HepG2 (cell line): ENCODE measurements around the gene DDX39B. TPM values are rescaled to one million over a fixed set of nuclear protein-coding genes. Genes with fewer than 3 reads are reported as not detected.
A peak's percentile ranks its signal among the peaks of the same experiment; 100 is the strongest.

Experiments
- CREB3 ChIP-seq: sonication (generic); formaldehyde crosslinking; IDR thresholded peaks from 2 replicates; pipeline ENCODE4 v1.5.0; 2020; ENCODE audit warnings: missing genetic modification reagents
- GATAD2A ChIP-seq: IDR thresholded peaks from 2 replicates; pipeline ENCODE4 v1.6.1; 2016
- IKZF5 ChIP-seq: IDR thresholded peaks from 2 replicates; pipeline ENCODE4 v1.6.1; 2018; ENCODE audit warnings: missing genetic modification reagents, mild to moderate bottlenecking, missing compliant biosample characterization
- JUN ChIP-seq: sonication (generic); formaldehyde crosslinking; IDR thresholded peaks from 2 replicates; pipeline ENCODE4 v1.4.0; 2020; ENCODE audit warnings: mild to moderate bottlenecking, missing genetic modification reagents
- MAZ ChIP-seq, 2 experiments: sonication (generic) in 1 of 2; formaldehyde crosslinking in 1 of 2; IDR thresholded peaks; 2 replicates each; pipeline versions ENCODE4 v1.5.0 to v1.6.1; 2012 to 2020; ENCODE audit warnings: low read depth in 2 of 2, mild to moderate bottlenecking in 2 of 2, borderline replicate concordance in 1 of 2, improper control_type of control experiment in 1 of 2, low read length in 1 of 2, missing genetic modification reagents in 1 of 2, moderate library complexity in 1 of 2
- SAFB2 ChIP-seq: sonication (generic); formaldehyde crosslinking; IDR thresholded peaks from 2 replicates; pipeline ENCODE4 v1.5.1; 2020; ENCODE audit warnings: missing genetic modification reagents, low read depth, mild to moderate bottlenecking, borderline replicate concordance
- SCMH1 ChIP-seq: sonication (generic); formaldehyde crosslinking; IDR thresholded peaks from 2 replicates; pipeline ENCODE4 v1.9.0; 2021; ENCODE audit warnings: missing genetic modification reagents, mild to moderate bottlenecking, borderline replicate concordance
- SNAPC2 ChIP-seq: sonication (generic); formaldehyde crosslinking; IDR thresholded peaks from 2 replicates; pipeline ENCODE4 v1.8.1; 2022; ENCODE audit warnings: mild to moderate bottlenecking, missing genetic modification reagents
- TAF1 ChIP-seq: sonication (generic); formaldehyde crosslinking; IDR thresholded peaks from 2 replicates; pipeline ENCODE4 v1.4.0; 2020; ENCODE audit warnings: missing genetic modification reagents
- ZBTB14 ChIP-seq: sonication (generic); formaldehyde crosslinking; IDR thresholded peaks from 2 replicates; pipeline ENCODE4 v1.4.0; 2020; ENCODE audit warnings: missing genetic modification reagents
- ZNF101 ChIP-seq: sonication (generic); formaldehyde crosslinking; IDR thresholded peaks from 2 replicates; pipeline ENCODE4 v1.4.0; 2020; ENCODE audit warnings: mild to moderate bottlenecking, low read depth, missing genetic modification reagents, borderline replicate concordance
- ZNF205 ChIP-seq: IDR thresholded peaks from 2 replicates; pipeline ENCODE4 v1.6.1; 2018; ENCODE audit warnings: missing biosample characterization, missing genetic modification reagents
- ZNF337 ChIP-seq: sonication (generic); formaldehyde crosslinking; IDR thresholded peaks from 2 replicates; pipeline ENCODE4 v1.5.1; 2020; ENCODE audit warnings: missing genetic modification reagents, low read depth, mild to moderate bottlenecking, borderline replicate concordance
- ZNF580 ChIP-seq: IDR thresholded peaks from 2 replicates; pipeline ENCODE4 v1.6.1; 2016; ENCODE audit warnings: low read depth, borderline replicate concordance
- ZNF598 ChIP-seq: sonication (generic); formaldehyde crosslinking; IDR thresholded peaks from 2 replicates; pipeline ENCODE4 v1.5.1; 2020; ENCODE audit warnings: mild to moderate bottlenecking, missing genetic modification reagents, borderline replicate concordance
- ZNF75D ChIP-seq: sonication (generic); formaldehyde crosslinking; IDR thresholded peaks from 2 replicates; pipeline ENCODE4 v1.8.1; 2023; ENCODE audit warnings: missing genetic modification reagents, mild to moderate bottlenecking, borderline replicate concordance
- polyA plus RNA-seq, 8 experiments: library from polyadenylated mRNA; depleted of rRNA in 3 of 8; stranded (reverse) in 7 of 8; unstranded in 1 of 8; fragments of >200 nt; fragmentation: Illumina TruSeq in 4 of 8; extraction: Trizol in 4 of 8; gene quantifications; 2 replicates each; pipeline versions ENCODE4 v1.2.1 to v1.2.3, GENCODE V29; 2011 to 2016; ENCODE audit warnings: low read depth in 4 of 8, missing spikeins in 1 of 8, mixed read lengths in 1 of 8; ENCODE audit not compliant: insufficient read depth in 1 of 8
- total RNA-seq, 5 experiments: library from RNA; depleted of rRNA; stranded (reverse); fragments of >200 nt; fragmentation: Illumina TruSeq; extraction: Trizol; gene quantifications; 2 replicates each; pipeline ENCODE4 v1.2.3, GENCODE V29; 2016; ENCODE audit warnings: low read depth in 1 of 5
- TF ChIP-seq, protein P1 (sequence below): sonication (generic); formaldehyde crosslinking; IDR thresholded peaks from 2 replicates; pipeline ENCODE4 v1.4.0; 2020; ENCODE audit warnings: missing genetic modification reagents
- TF ChIP-seq, protein P2 (sequence below): sonication (generic); formaldehyde crosslinking; IDR thresholded peaks from 2 replicates; pipeline ENCODE4 v1.8.1; 2023; ENCODE audit warnings: mild to moderate bottlenecking, missing genetic modification reagents, borderline replicate concordance

DDX39B gene
- total and polyA plus RNA-seq, 2 of the 13 experiments (the other 11 are each of a cell fraction or from before 2014, with no cell fraction given) = 570 to 678 TPM

DNA sequence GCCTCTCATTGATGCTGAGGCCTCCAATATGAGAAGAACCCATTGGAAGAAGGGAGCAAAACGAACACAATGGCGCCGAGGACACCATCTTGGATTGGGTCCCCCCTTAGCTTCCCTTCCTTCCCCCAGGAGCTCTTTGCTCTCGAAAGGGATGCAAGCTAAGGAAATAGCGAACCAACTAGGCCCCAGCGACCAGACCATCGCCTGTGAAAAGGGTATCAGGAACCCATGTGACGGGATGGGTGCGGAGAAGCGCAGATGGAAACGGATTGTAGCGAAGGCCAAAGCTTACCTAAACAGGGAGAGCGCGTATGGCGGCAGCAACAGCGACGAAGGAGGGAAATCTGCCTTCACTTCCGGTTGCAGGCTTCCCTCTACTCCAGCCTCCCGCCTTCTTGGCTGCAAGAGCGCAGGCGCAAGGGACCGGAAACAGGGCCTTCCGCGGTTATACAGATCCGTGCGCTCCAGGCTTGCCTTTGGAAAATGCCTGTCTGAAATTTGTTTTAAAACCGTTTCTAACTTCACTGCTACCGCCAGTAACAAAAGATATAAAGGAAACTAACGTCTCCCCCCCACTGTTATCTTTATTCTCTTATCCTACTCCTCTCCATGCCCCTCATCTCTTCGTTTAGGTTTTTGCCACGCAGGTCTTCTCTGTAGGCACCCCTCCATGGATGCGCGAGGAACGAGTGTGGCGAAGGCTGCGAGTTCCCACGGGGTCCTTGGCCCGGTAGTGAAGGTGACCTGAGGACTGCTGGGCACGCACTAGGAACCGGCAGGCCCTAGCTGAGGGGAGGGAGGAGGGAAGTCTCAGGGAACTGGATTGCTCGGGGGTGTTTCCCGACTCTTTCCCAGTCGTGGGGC lies at the start of gene DDX39B (continued):
- TF ChIP-seq, protein P1, sequence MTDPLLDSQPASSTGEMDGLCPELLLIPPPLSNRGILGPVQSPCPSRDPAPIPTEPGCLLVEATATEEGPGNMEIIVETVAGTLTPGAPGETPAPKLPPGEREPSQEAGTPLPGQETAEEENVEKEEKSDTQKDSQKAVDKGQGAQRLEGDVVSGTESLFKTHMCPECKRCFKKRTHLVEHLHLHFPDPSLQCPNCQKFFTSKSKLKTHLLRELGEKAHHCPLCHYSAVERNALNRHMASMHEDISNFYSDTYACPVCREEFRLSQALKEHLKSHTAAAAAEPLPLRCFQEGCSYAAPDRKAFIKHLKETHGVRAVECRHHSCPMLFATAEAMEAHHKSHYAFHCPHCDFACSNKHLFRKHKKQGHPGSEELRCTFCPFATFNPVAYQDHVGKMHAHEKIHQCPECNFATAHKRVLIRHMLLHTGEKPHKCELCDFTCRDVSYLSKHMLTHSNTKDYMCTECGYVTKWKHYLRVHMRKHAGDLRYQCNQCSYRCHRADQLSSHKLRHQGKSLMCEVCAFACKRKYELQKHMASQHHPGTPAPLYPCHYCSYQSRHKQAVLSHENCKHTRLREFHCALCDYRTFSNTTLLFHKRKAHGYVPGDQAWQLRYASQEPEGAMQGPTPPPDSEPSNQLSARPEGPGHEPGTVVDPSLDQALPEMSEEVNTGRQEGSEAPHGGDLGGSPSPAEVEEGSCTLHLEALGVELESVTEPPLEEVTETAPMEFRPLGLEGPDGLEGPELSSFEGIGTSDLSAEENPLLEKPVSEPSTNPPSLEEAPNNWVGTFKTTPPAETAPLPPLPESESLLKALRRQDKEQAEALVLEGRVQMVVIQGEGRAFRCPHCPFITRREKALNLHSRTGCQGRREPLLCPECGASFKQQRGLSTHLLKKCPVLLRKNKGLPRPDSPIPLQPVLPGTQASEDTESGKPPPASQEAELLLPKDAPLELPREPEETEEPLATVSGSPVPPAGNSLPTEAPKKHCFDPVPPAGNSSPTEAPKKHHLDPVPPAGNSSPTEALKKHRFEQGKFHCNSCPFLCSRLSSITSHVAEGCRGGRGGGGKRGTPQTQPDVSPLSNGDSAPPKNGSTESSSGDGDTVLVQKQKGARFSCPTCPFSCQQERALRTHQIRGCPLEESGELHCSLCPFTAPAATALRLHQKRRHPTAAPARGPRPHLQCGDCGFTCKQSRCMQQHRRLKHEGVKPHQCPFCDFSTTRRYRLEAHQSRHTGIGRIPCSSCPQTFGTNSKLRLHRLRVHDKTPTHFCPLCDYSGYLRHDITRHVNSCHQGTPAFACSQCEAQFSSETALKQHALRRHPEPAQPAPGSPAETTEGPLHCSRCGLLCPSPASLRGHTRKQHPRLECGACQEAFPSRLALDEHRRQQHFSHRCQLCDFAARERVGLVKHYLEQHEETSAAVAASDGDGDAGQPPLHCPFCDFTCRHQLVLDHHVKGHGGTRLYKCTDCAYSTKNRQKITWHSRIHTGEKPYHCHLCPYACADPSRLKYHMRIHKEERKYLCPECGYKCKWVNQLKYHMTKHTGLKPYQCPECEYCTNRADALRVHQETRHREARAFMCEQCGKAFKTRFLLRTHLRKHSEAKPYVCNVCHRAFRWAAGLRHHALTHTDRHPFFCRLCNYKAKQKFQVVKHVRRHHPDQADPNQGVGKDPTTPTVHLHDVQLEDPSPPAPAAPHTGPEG (CRISPR knock-in tag) = peak; percentile 84
- TF ChIP-seq SCMH1 (CRISPR knock-in tag) (no peak), CREB3 (CRISPR knock-in tag) (peak; percentile 91), IKZF5 (CRISPR knock-in tag) (peak; percentile 96), ZNF580 (peak; percentile 86), SNAPC2 (no peak), JUN (CRISPR knock-in tag) (no peak), MAZ (IDR thresholded peaks at IDR 0.05; ENCODE audit: borderline replicate concordance, low read depth, low read length) (peak; percentile 44; the same call in 1 of the 2 replicates), MAZ (CRISPR knock-in tag; IDR thresholded peaks at IDR 0.05; ENCODE audit: low read depth) (peak; percentile 71), ZNF205 (peak; percentile 62; the same call in 1 of the 2 replicates), ZNF337 (CRISPR knock-in tag) (no peak), ZNF598 (CRISPR knock-in tag) (peak; percentile 92), ZBTB14 (CRISPR knock-in tag) (peak; percentile 12; the same call in 1 of the 2 replicates), GATAD2A (CRISPR knock-in tag) (peak; percentile 9), TAF1 (CRISPR knock-in tag) (peak; percentile 100), ZNF75D (CRISPR knock-in tag) (no peak; the same call in 1 of the 2 replicates), SAFB2 (CRISPR knock-in tag) (no peak; the same call in 1 of the 2 replicates), ZNF101 (no peak; the same call in 1 of the 2 replicates)
- TF ChIP-seq, protein P2, sequence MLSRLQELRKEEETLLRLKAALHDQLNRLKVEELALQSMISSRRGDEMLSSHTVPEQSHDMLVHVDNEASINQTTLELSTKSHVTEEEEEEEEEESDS (CRISPR knock-in tag) = 0 out of 2 replicates have a peak, but pooled peaks have one; percentile 50
